Effector memory CD8-positive, alpha-beta T cell (primary cell): Measurements from ENCODE around the gene LRPPRC.

ENCODE experiments used
- ATAC-seq: fragments of 150-1000 bp; cut with Tn5 transposase; replicated peaks from 2 replicates; pipeline ENCODE4 v1.10.0; 2021; ENCODE audit warnings: mild to moderate bottlenecking, moderate library complexity
- DNase-seq, 3 experiments: peaks; one replicate each; pipeline ENCODE4 v3.0.0; 2021
- H3K27ac Mint-ChIP-seq, 2 donors: one replicate each; pipeline ENCODE4 v1.8.0; 2022; ENCODE audit warnings: mild to moderate bottlenecking in 2 of 2, mixed read lengths in 2 of 2, moderate library complexity in 2 of 2
- H3K27me3 Mint-ChIP-seq, 2 donors: one replicate each; pipeline ENCODE4 v1.8.0; 2022; ENCODE audit warnings: mixed read lengths in 2 of 2
- H3K36me3 Mint-ChIP-seq: one replicate; pipeline ENCODE4 v1.8.0; 2022; ENCODE audit warnings: mild to moderate bottlenecking, moderate library complexity, mixed read lengths; ENCODE audit not compliant: insufficient read depth
- H3K4me1 Mint-ChIP-seq, 2 donors: one replicate each; pipeline ENCODE4 v1.8.0; 2022; ENCODE audit warnings: low read depth in 2 of 2, mixed read lengths in 2 of 2
- H3K4me3 Mint-ChIP-seq, 2 donors: one replicate each; pipeline ENCODE4 v1.8.0; 2022; ENCODE audit warnings: mild to moderate bottlenecking in 2 of 2, mixed read lengths in 2 of 2, moderate library complexity in 2 of 2
- H3K9me3 Mint-ChIP-seq, 2 donors: one replicate each; pipeline ENCODE4 v1.8.0; 2022; ENCODE audit warnings: mixed read lengths in 2 of 2

LRPPRC gene

GRCh38 chr2:44004735-44005602 is 9.2 kb upstream of the LRPPRC start:
- H3K4me1 Mint-ChIP-seq: peaks cover 5 to 11% of the 10 kb centered on the region in 2 donors
- H3K9me3 Mint-ChIP-seq: no peaks in the 10 kb centered on the region
- ATAC-seq: no peak
- no peak for DNase-seq
- H3K27ac Mint-ChIP-seq: peak overlapping the region; percentile 16 to 55
- peaks cover 0 to 15% of the 10 kb centered on the region in 2 donors for H3K27me3 Mint-ChIP-seq
- H3K36me3 Mint-ChIP-seq: peaks cover 3% of the 10 kb centered on the region
- peak overlapping the region in 1 of 2 donors; percentile 23 for H3K4me3 Mint-ChIP-seq

DNA sequence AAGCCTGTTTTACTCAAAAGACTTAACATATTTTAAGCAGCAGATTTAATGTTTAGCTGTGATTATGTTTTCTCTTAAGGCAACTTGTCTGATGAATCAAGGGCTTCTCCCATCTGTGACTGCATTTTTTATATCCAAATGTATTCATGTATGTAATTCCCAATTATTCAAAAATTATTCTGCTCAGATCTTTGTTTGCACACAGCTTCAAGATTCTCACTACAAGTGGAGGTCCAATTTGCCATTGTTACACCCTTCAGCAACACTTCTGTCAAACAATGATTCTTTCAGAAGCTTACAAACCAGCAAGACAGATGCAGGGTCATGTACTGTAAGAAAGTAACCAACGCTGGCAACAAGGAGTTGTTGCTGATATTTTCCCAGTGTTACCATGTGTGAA is 5.9 kb upstream of the LRPPRC start:
- peaks cover 0 to 10% of the 10 kb centered on the region in 2 donors for H3K27me3 Mint-ChIP-seq
- ATAC-seq: no peak
- H3K9me3 Mint-ChIP-seq: no peaks in the 10 kb centered on the region
- no peak overlapping the region for H3K27ac Mint-ChIP-seq
- H3K4me1 Mint-ChIP-seq: peaks cover 7 to 11% of the 10 kb centered on the region in 2 donors
- peaks cover 3% of the 10 kb centered on the region for H3K36me3 Mint-ChIP-seq
- DNase-seq: no peak
- H3K4me3 Mint-ChIP-seq: no peak overlapping the region

- DNase-seq (no peak), ATAC-seq (no peak)
- Mint-ChIP-seq H3K27ac (no peak overlapping the region), H3K4me3 (peak overlapping the region in 1 of 2 donors; percentile 18), H3K36me3 (peaks cover 6% of the 10 kb centered on the region), H3K27me3 (peaks cover 0 to 10% of the 10 kb centered on the region in 2 donors), H3K4me1 (peaks cover 16 to 22% of the 10 kb centered on the region in 2 donors), H3K9me3 (no peaks in the 10 kb centered on the region)
These were observed 2.5 kb upstream of the LRPPRC start for GRCh38 chr2:43998263-43998662.

- ATAC-seq: no peak
- Mint-ChIP-seq H3K27ac (no peak overlapping the region), H3K27me3 (no peaks in the 10 kb centered on the region), H3K4me1 (peaks cover 45 to 51% of the 10 kb centered on the region in 2 donors), H3K36me3 (peaks cover 19% of the 10 kb centered on the region), H3K9me3 (no peaks in the 10 kb centered on the region), H3K4me3 (peak overlapping the region in 1 of 2 donors; percentile 76)
- no peak for DNase-seq
These were observed 2.4 kb downstream of the LRPPRC start for GRCh38 chr2:43993437-43993836.

DNA sequence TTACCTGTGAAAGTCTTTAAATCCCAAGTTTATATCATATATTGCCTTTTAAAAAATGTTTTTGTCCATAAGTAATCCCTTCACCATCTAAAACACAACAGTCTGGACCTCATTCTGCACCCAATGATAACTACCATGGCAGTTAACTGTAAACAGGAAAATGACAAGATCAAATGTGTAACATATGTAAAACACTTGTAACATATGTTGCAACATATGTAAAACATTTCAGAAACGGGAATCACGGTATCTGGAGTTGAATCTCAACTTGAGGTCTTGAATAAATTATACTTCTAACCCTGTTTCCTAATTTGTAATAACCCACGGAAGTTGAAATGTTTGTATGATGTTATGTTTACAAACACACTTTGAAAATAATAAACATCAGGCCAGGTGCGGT is 6.2 kb downstream of the LRPPRC start:
- H3K27ac Mint-ChIP-seq: no peak overlapping the region

DNA sequence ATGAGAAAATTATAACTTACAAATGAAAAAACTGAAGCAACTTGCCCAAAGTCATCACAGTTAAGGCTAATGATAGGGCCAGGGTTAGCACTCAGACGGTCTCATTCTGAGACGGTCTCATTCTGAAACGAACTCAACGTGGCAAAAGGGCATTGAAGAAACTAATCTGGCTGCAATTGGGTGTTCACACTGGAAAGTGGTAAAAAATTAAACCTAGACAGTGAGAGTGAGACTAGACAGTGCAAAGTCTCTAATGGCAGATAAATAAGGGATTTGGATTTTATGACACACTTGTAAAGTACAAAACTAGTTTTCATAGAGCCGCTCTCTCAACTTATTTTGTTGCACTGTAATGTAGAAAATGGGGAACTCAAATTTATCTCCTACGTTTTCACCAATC is 9.2 kb downstream of the LRPPRC start:
- no peak for ATAC-seq
- Mint-ChIP-seq H3K9me3 (no peaks in the 10 kb centered on the region), H3K27ac (no peak overlapping the region), H3K27me3 (no peaks in the 10 kb centered on the region), H3K4me1 (peaks cover 16 to 34% of the 10 kb centered on the region in 2 donors), H3K36me3 (peaks cover 40% of the 10 kb centered on the region), H3K4me3 (no peak overlapping the region)
- no peak for DNase-seq

More for the DNA sequence above, 6.2 kb downstream of the LRPPRC start:
- H3K36me3 Mint-ChIP-seq: peaks cover 25% of the 10 kb centered on the region
- H3K27me3 Mint-ChIP-seq: no peaks in the 10 kb centered on the region
- ATAC-seq (no peak), DNase-seq (no peak)
- no peak overlapping the region for H3K4me3 Mint-ChIP-seq
- peaks cover 35 to 61% of the 10 kb centered on the region in 2 donors for H3K4me1 Mint-ChIP-seq
- H3K9me3 Mint-ChIP-seq: no peaks in the 10 kb centered on the region

GRCh38 chr2:43985359-43985758 is 10.4 kb downstream of the LRPPRC start:
- H3K27ac Mint-ChIP-seq: peak overlapping the region in 1 of 2 donors; percentile 2
- no peaks in the 10 kb centered on the region for H3K27me3 Mint-ChIP-seq
- DNase-seq: no peak
- H3K36me3 Mint-ChIP-seq: peaks cover 43% of the 10 kb centered on the region
- no peak overlapping the region for H3K4me3 Mint-ChIP-seq
- H3K4me1 Mint-ChIP-seq: peaks cover 11 to 32% of the 10 kb centered on the region in 2 donors
- no peak for ATAC-seq
- H3K9me3 Mint-ChIP-seq: no peaks in the 10 kb centered on the region

DNA sequence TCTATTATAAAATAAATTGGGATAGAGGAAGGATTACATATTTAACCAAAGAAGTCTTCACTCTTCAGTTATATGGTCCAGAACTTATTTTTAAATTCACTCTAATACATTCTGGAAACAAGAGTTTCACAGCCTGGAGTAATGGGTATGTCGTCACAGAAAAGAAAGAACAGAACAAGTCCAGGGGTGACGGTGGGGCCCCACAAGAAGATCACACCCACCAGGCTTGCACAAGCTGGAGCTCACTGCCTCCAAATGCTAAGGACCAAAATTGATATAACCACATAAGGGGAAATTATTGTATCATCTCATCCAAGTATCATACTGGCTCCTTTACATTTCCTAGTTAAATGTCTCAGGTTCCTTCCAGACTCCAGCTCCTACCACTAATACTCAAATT is 11.3 kb downstream of the LRPPRC start:
- no peak for DNase-seq
- Mint-ChIP-seq H3K27me3 (no peaks in the 10 kb centered on the region), H3K4me3 (no peak overlapping the region), H3K4me1 (peaks cover 8 to 26% of the 10 kb centered on the region in 2 donors), H3K27ac (peak overlapping the region; percentile 2 to 46), H3K36me3 (peaks cover 45% of the 10 kb centered on the region), H3K9me3 (no peaks in the 10 kb centered on the region)
- no peak for ATAC-seq

GRCh38 chr2:43980902-43981301 is 14.9 kb downstream of the LRPPRC start:
- Mint-ChIP-seq H3K27ac (no peak overlapping the region), H3K4me3 (no peak overlapping the region), H3K27me3 (no peaks in the 10 kb centered on the region), H3K4me1 (peaks cover 4 to 15% of the 10 kb centered on the region in 2 donors), H3K36me3 (peaks cover 65% of the 10 kb centered on the region), H3K9me3 (no peaks in the 10 kb centered on the region)
- ATAC-seq (no peak), DNase-seq (no peak)

DNA sequence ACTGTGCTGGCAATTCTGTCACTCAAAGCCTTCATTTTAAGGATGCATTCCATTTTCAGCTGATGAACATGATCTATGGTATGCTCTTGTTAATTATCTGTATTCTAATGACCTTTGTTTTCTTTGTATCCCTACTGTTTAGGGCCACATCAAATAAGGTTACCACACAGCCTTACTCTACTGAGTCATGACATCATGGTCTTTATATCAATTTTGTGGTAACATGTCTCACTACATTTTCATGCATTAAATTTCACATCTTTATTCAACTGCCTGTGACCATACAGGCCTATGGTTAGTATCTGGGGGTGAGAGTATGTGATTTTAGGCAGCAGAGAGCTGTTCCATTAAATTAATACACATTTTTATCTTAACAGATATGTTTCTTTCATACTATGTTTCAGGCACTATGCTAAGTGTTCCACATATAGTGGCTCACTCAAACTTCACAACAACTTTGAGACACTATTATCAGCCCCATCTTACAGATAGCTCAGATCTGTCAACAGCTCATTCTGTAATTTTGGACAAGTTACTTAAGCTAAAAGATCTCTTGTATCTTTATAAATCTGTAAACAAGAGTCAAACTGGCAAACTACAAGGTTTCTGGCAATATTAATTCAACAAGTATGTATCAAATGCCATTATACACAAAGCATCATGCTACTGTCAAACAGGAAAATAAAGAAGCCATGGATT is 18.0 kb downstream of the LRPPRC start:
- no peaks in the 10 kb centered on the region for H3K27me3 Mint-ChIP-seq

GRCh38 chr2:43960921-43961320 is 34.9 kb downstream of the LRPPRC start:
- Mint-ChIP-seq H3K4me1 (peaks cover 0 to 3% of the 10 kb centered on the region in 2 donors), H3K36me3 (peaks cover 59% of the 10 kb centered on the region), H3K27me3 (no peaks in the 10 kb centered on the region), H3K4me3 (no peak overlapping the region), H3K27ac (no peak overlapping the region), H3K9me3 (no peaks in the 10 kb centered on the region)
- no peak for ATAC-seq
- DNase-seq: no peak

More for the DNA sequence above, 18.0 kb downstream of the LRPPRC start:
- DNase-seq: no peak
- H3K9me3 Mint-ChIP-seq: no peaks in the 10 kb centered on the region
- no peak overlapping the region for H3K4me3 Mint-ChIP-seq
- peaks cover 88% of the 10 kb centered on the region for H3K36me3 Mint-ChIP-seq
- peaks cover 0 to 7% of the 10 kb centered on the region in 2 donors for H3K4me1 Mint-ChIP-seq
- ATAC-seq: no peak
- H3K27ac Mint-ChIP-seq: no peak overlapping the region

DNA sequence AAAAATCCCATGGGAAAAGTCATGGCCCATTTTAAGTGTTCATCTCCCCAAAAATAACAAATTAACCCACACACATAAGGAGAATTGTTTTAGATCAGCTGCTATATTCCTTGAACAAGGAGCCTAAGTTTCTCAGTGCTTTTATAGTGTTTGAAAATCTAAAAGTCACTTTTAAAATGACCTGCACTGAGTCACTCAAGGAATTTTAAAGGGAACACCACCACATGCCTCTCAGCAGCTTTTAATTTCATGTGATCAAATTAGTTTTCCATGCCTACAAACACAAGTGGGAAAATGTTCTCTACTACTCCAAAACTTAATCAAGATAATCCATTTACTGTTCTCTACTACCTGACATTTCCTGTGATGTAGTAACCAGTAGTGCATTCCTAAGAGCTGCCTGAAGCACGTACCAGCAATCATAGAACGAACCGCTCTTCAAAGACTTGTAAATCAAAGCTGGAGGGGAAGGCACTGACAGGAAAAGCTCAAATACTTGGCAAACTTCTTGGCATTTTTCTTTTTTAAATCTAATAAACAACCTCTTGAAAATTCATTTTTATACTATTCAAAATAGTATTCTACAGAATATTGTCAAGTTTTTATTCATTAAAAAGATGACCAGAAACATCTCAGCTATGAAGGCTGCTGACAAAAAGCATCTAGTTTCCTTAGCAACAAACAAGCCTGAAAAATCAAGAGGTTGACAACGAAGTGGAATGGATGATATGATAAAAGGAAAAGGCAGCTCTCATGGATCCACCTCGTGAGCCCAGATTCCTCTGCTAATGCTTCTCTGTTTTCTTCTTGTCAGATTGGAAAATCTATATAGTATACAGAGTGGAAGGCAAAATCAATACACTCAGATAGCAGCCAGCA is 37.2 kb downstream of the LRPPRC start:
- ATAC-seq: no peak
- no peaks in the 10 kb centered on the region for H3K27me3 Mint-ChIP-seq
- H3K4me3 Mint-ChIP-seq: no peak overlapping the region
- no peak overlapping the region for H3K27ac Mint-ChIP-seq
- H3K4me1 Mint-ChIP-seq: peaks cover 0 to 11% of the 10 kb centered on the region in 2 donors
- no peak for DNase-seq
- H3K9me3 Mint-ChIP-seq: no peaks in the 10 kb centered on the region
- peaks cover 66% of the 10 kb centered on the region for H3K36me3 Mint-ChIP-seq
